ENCODE measurements around the gene FOXP1. TPM values are rescaled to one million over a fixed set of nuclear protein-coding genes. Genes with fewer than 3 reads are reported as not detected.

FOXP1 gene
- total and polyA plus RNA-seq, 8 donors = 13.4 to 74.1 (median 44.1) TPM

- Histone ChIP-seq H3K36me3 (no peaks in the 10 kb centered on the region), H3K27ac (no peak overlapping the region), H3K9me3 (no peaks in the 10 kb centered on the region), H3K4me1 (no peaks in the 10 kb centered on the region), H3K27me3 (no peaks in the 10 kb centered on the region), H3K4me3 (no peak overlapping the region)
- ATAC-seq = no peak
- WGBS, 2 donors = 95 to 96% methylated on average over 5 of the region's 5 CpGs
- no peak for TF ChIP-seq CTCF (IDR thresholded peaks at IDR 0.05)
- no peak for FAIRE-seq
- intact Hi-C loops (cut with DNase I) = no loop called here
- DNase-seq = no peak
These were observed 315.0 kb downstream of the FOXP1 start for GRCh38 chr3:71268462-71268999.

DNA sequence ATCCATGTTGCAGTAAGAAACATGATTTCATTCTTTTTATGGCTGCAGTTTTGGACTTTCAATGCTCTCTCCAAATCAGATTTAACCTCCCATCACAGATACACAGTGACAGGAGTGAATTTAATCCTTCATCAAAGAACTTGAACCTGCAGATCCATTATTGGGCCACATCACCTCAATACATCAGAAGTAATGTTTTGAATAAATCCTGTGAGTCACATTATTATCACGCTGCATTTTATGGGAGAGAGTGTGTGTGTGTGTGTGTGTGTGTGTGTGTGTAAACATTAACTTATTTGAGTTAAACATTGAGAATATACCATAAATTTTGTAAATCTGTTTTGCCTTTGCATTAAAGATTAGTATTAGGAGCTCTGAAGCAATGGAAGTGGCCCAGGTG is 316.7 kb downstream of the FOXP1 start:
- no peak overlapping the region for H3K4me3 ChIP-seq
- intact Hi-C loops (cut with DNase I) = no loop called here
- H3K4me1 ChIP-seq = no peaks in the 10 kb centered on the region
- ATAC-seq (no peak), FAIRE-seq (no peak), DNase-seq (no peak)
- TF ChIP-seq CTCF (IDR thresholded peaks at IDR 0.05) = no peak
- WGBS, 2 donors = 80 to 81% methylated on average over 1 of the region's 1 CpG
- H3K36me3 ChIP-seq = no peaks in the 10 kb centered on the region
- no peaks in the 10 kb centered on the region for H3K9me3 ChIP-seq
- no peak overlapping the region for H3K27ac ChIP-seq
- no peaks in the 10 kb centered on the region for H3K27me3 ChIP-seq

DNA sequence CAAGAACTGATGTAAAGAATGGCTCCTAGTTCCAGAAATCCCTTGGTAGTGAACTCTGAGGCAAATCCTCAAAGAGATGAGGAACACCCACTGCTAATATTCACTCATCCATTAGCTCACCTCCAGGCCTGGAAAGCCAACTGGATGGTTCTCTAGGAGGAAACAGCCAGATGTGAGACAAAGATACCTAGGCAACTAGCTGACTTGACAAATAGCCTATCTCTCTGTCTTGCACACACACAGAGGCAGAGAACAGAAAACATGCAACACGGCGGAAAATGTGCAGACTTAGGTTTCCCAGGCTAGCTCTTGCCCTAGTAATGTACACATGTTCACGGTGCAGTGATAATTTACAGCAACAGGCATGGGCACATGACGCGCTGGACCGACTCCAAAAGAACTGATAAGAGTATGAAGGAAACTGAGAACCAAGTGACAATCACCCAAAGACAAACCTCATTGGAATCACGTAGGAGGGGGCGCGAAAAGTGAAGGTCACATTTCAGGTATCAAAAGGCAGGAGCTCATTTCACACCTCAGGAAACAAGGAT is 318.1 kb downstream of the FOXP1 start:
- Histone ChIP-seq H3K9me3 (no peaks in the 10 kb centered on the region), H3K27ac (no peak overlapping the region), H3K36me3 (no peaks in the 10 kb centered on the region), H3K4me1 (no peaks in the 10 kb centered on the region), H3K27me3 (no peaks in the 10 kb centered on the region), H3K4me3 (no peak overlapping the region)
- peak in 3 of 4 donors; percentile 6 to 24 (median 14) for ATAC-seq
- TF ChIP-seq CTCF (IDR thresholded peaks at IDR 0.05) = no peak
- 50 to 59% methylated on average over 9 of the region's 9 CpGs for WGBS, 2 donors
- FAIRE-seq = no peak
- intact Hi-C loops (cut with DNase I) = no loop called here
- no peak for DNase-seq

GRCh38 chr3:71264840-71265239 is 318.7 kb downstream of the FOXP1 start:
- 79 to 84% methylated on average over 2 of the region's 2 CpGs for WGBS, 2 donors
- H3K4me1 ChIP-seq = no peaks in the 10 kb centered on the region
- DNase-seq = no peak
- FAIRE-seq = no peak
- H3K27ac ChIP-seq = no peak overlapping the region
- no peaks in the 10 kb centered on the region for H3K9me3 ChIP-seq
- no peak for TF ChIP-seq CTCF (IDR thresholded peaks at IDR 0.05)
- H3K27me3 ChIP-seq = no peaks in the 10 kb centered on the region
- intact Hi-C loops (cut with DNase I) = no loop called here
- no peaks in the 10 kb centered on the region for H3K36me3 ChIP-seq
- peak in 1 of 4 donors; percentile 26 for ATAC-seq
- H3K4me3 ChIP-seq = no peak overlapping the region
